Activated CD4-positive, alpha-beta T cell treated with anti-CD3 and anti-CD28 coated beads for 36 hours (primary cell): ENCODE measurements around the gene LHFPL2. TPM values are rescaled to one million over a fixed set of nuclear protein-coding genes. Genes with fewer than 3 reads are reported as not detected.
"Not testable (repeated sequence)": the region's sequence is repeated elsewhere in the genome, so short reads cannot be mapped to it uniquely, and the experiment has no call there.

Experiments used
- ATAC-seq: fragments of 200-7000 bp; cut with Tn5 transposase; one replicate; pipeline ENCODE4 v1.10.0; 2021; ENCODE audit warnings: mild to moderate bottlenecking, moderate library complexity
- CTCF ChIA-PET: fragments of 350-600 bp; sonication (Branson Sonifier 250); formaldehyde crosslinking; loops from one replicate; lab custom pipeline; 2021; ENCODE audit warnings: antibody characterized with exemption; lab: Charles Lee
- POLR2A ChIA-PET: fragments of 350-600 bp; sonication (Branson Sonifier 250); formaldehyde crosslinking; loops from one replicate; lab custom pipeline; 2021; ENCODE audit warnings: antibody characterized with exemption, inconsistent platforms; lab: Charles Lee
- DNase-seq: peaks from one replicate; pipeline ENCODE4 v3.0.0-alpha.2; 2020
- H3K27ac Mint-ChIP-seq: one replicate; pipeline ENCODE4 v1.8.0; 2021; ENCODE audit warnings: mixed read lengths
- H3K27me3 Mint-ChIP-seq: one replicate; pipeline ENCODE4 v1.8.0; 2021; ENCODE audit warnings: mixed read lengths
- H3K36me3 Mint-ChIP-seq: one replicate; pipeline ENCODE4 v1.8.0; 2021; ENCODE audit warnings: low read depth, mixed read lengths
- H3K4me1 Mint-ChIP-seq: one replicate; pipeline ENCODE4 v1.8.0; 2021; ENCODE audit warnings: mixed read lengths
- H3K4me3 Mint-ChIP-seq: one replicate; pipeline ENCODE4 v1.8.0; 2021; ENCODE audit warnings: mild to moderate bottlenecking, moderate library complexity, mixed read lengths
- H3K9me3 Mint-ChIP-seq: one replicate; pipeline ENCODE4 v1.8.0; 2021; ENCODE audit warnings: low read depth, mixed read lengths
- intact Hi-C, 2 experiments: fragments of 100-400 bp; cut with DNase I in 1 of 2; cut with micrococcal nuclease in 1 of 2; formaldehyde crosslinking; loops; one replicate each; pipeline versions ENCODE4 v1.14.2 to v1.15.1; 2022 to 2024; cut with DNase I, micrococcal nuclease
- total RNA-seq, 2 experiments: library from RNA; stranded (reverse); gene quantifications; one replicate each; pipeline ENCODE4 v1.2.3, GENCODE V29; 2021

Gene LHFPL2
- total RNA-seq, 2 experiments from 2014 or later = 0.14 to 0.21 TPM

DNA sequence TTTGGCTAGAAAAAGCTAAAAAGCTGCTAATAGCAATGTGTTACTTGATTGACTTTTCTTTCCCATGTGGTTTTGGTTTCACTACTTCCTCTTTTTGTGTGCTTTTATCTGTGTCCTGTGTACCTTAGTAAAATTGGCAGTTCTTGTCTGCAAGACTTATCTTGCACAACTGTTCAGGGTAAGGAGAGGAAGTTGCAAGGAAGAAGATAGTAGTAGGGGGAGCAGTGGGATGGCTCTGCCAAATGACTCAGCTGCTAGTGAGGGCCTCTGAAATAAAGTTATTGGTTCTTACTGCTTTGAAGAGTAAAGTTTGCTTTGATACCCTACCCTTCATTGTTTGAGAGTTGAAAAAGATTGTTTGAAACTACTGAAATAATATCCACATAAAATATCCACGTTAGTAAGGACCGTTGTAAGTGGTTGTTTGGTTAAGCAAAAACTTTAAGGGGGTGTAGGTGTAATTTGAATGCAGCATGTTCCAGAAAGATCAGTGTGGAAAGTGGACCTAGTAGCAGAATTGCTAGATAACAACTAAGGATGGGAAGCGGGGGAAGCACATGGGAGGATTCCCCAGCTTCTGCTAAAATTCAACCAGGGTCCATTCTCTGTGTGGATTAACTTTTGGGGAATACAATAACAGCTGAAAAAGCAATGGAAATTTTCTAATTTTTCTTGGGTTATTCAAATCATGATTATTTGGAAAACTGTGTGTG is 164.6 kb downstream of the LHFPL2 start:
- no peak for ATAC-seq

DNA sequence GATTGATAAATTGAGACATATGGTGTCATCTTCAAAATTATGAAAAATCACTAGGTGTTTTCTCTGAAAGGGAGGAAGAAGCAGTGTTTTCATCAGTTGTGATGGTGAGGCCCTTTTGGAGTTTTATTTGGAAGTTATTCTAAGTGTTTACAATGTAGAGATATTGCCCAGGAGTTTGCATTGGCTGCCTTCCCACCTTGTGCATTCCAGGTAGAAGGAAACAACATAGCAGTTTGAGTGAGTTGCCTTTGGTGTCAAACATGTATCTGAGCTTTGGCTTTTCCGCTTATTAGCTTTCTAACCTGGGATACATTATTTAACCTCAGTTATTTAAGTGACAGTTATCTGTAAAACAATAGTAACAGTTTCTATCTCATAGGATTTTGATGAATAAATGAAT is 165.6 kb downstream of the LHFPL2 start:
- Mint-ChIP-seq H3K36me3 (peaks cover 2% of the 10 kb centered on the region), H3K9me3 (no peaks in the 10 kb centered on the region), H3K4me1 (peaks cover 10% of the 10 kb centered on the region), H3K4me3 (no peak overlapping the region), H3K27me3 (no peaks in the 10 kb centered on the region), H3K27ac (no peak overlapping the region)
- DNase-seq (no peak), ATAC-seq (no peak)
- intact Hi-C loops = no loop called here
- ChIA-PET POLR2A (no interaction called here), CTCF (interaction anchor here (1.1 kb wide), 1 partner anchor 58 kb away, joined by 3 read pairs; no protein-coding TSS in a partner anchor)

More for the DNA sequence above, 164.6 kb downstream of the LHFPL2 start:
- Mint-ChIP-seq H3K27ac (no peak overlapping the region), H3K27me3 (no peaks in the 10 kb centered on the region), H3K9me3 (no peaks in the 10 kb centered on the region), H3K4me1 (peaks cover 10% of the 10 kb centered on the region), H3K4me3 (no peak overlapping the region), H3K36me3 (peaks cover 2% of the 10 kb centered on the region)
- intact Hi-C loops = no loop called here
- no peak for DNase-seq
- CTCF ChIA-PET = interaction anchor here (1.1 to 2.7 kb wide), 2 partner anchors 17 to 59 kb away, joined by 3 to 7 read pairs; no protein-coding TSS in a partner anchor
- POLR2A ChIA-PET = no interaction called here

DNA sequence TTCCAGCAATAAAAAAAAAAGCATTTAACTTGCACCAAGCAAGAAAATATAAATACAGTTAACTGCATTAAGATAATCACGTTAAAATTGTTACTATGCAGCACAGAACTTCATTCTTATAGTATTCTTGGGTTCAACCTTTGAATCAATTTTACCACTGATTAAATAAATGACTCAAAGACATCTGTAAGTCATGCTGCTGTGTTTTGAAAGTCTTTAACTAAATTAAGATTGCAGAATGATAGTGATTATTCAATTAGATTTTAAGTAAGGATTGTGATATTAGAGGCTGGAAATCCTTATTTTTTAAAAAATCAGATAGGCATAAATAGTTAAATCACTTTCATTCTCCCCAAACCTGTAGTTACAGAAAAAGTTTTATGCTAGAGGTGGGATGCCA is 171.8 kb downstream of the LHFPL2 start:
- H3K4me3 Mint-ChIP-seq = no peak overlapping the region
- no peaks in the 10 kb centered on the region for H3K4me1 Mint-ChIP-seq
- no peak overlapping the region for H3K27ac Mint-ChIP-seq
- H3K9me3 Mint-ChIP-seq = no peaks in the 10 kb centered on the region
- no peak for DNase-seq
- H3K27me3 Mint-ChIP-seq = no peaks in the 10 kb centered on the region
- ChIA-PET CTCF (interaction anchor here (0.6 to 1.8 kb wide), 2 partner anchors 10 to 57 kb away, joined by 3 to 9 read pairs; no protein-coding TSS in a partner anchor), POLR2A (no interaction called here)
- peaks cover 2% of the 10 kb centered on the region for H3K36me3 Mint-ChIP-seq
- intact Hi-C loops = no loop called here
- no peak for ATAC-seq

DNA sequence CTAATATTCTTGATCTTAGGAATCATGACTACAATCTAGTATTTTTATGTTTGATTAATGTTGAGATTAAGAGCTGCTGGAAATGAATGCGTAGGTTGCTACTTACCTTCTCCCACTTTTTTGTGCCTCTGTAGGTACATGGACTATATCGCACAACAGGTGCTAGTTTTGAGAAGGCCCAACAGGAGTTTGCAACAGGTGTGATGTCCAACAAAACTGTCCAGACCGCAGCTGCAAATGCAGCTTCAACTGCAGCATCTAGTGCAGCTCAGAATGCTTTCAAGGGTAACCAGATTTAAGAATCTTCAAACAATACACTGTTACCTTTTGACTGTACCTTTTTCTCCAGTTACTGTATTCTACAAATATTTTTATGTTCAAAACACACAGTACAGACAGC is 173.2 kb downstream of the LHFPL2 start:
- Mint-ChIP-seq H3K4me1 (no peaks in the 10 kb centered on the region), H3K27ac (no peak overlapping the region), H3K27me3 (no peaks in the 10 kb centered on the region), H3K9me3 (no peaks in the 10 kb centered on the region), H3K36me3 (peaks cover 2% of the 10 kb centered on the region), H3K4me3 (no peak overlapping the region)
- POLR2A ChIA-PET = no interaction called here
- DNase-seq (no peak), ATAC-seq (no peak)
- intact Hi-C loops = no loop called here
- CTCF ChIA-PET = interaction anchor here (1.8 kb wide), 1 partner anchor 9 kb away, joined by 9 read pairs; no protein-coding TSS in a partner anchor

DNA sequence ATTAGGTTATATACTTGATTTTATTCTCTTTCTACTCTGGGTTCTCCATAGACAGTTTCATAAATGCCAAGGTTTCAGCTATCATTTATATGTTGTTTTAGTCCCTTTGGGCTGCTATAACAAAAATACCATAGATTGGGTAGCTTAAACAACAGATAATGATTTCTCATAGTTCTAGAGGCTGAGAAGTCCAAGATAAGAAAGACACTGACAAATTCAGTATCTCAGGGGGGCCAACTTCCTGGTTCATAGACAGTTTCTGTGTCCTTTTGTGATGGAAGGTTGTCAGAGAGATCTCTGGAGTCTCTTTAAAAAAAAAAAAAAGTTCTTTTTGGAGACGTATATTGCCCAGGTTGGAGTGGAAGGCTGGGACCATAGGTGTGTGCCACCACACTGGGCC is 174.8 kb downstream of the LHFPL2 start:
- Mint-ChIP-seq H3K9me3 (no peaks in the 10 kb centered on the region), H3K4me3 (no peak overlapping the region), H3K4me1 (no peaks in the 10 kb centered on the region), H3K36me3 (no peaks in the 10 kb centered on the region), H3K27me3 (no peaks in the 10 kb centered on the region), H3K27ac (no peak overlapping the region)
- ChIA-PET CTCF (interaction anchor here (0.6 kb wide), 1 partner anchor 170 kb away, joined by 4 read pairs; no protein-coding TSS in a partner anchor), POLR2A (no interaction called here)
- no peak for DNase-seq
- ATAC-seq = no peak
- intact Hi-C loops = no loop called here

DNA sequence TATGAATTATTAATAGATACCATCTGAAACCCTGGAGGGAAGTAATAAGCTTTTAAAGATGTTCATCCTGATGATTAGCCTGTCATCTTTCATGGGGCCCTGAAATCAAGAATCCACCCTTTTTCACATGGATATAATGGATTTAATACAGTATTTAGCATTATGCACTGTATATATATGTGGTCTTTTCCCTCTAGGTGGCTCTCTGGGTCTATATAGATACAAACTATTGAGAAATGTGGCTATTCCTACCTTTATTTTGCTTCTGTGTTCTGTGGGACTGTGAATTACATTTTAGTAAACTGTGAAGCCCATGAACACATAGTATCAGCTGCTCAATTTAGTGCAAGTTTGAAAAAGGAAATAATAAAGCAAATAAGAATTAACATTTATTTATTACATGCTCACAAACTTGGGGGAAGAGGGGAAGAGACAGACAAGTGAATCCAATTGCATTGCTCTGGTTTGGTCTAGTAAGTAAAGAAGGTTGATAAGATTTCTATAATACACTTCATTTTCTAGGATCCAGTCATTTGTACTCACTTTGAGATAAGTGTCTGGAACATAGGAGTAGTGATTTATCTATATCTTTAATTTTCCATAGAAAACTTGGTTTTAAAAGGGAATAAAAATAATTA is 176.0 kb downstream of the LHFPL2 start:
- POLR2A ChIA-PET = no interaction called here
- no peaks in the 10 kb centered on the region for H3K4me1 Mint-ChIP-seq
- ATAC-seq = no peak

DNA sequence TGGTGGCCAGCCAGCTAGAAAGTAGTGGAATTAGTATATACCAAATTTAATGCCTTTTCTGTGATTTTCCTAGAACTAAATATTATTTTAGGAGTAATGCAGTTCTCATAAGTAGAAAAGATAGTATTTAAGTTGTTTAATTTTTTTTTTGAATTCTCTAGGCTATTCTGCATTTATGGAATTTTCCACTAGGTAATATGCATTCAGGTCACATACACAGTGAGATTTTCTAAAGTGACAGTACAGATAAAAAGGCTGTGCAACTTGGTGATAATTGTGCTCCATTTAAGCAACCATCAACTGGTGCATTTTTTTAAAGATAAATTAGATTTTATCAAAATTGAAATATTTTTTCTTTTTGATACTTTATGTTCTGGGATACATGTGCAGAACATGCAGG is 176.7 kb downstream of the LHFPL2 start:
- no peak overlapping the region for H3K27ac Mint-ChIP-seq
- POLR2A ChIA-PET = no interaction called here
- intact Hi-C loops = no loop called here
- CTCF ChIA-PET = interaction anchor here (0.6 to 0.7 kb wide), 2 partner anchors 454 to 615 kb away, joined by 4 to 5 read pairs; no protein-coding TSS in a partner anchor
- peaks cover 2% of the 10 kb centered on the region for H3K36me3 Mint-ChIP-seq
- no peak overlapping the region for H3K4me3 Mint-ChIP-seq
- H3K27me3 Mint-ChIP-seq = no peaks in the 10 kb centered on the region
- no peaks in the 10 kb centered on the region for H3K4me1 Mint-ChIP-seq
- H3K9me3 Mint-ChIP-seq = no peaks in the 10 kb centered on the region
- no peak for DNase-seq
- no peak for ATAC-seq

More for the DNA sequence above, 176.0 kb downstream of the LHFPL2 start:
- CTCF ChIA-PET = no interaction called here
- no peak overlapping the region for H3K4me3 Mint-ChIP-seq
- no peak for DNase-seq
- no peaks in the 10 kb centered on the region for H3K9me3 Mint-ChIP-seq
- intact Hi-C loops = no loop called here
- no peak overlapping the region for H3K27ac Mint-ChIP-seq
- no peaks in the 10 kb centered on the region for H3K27me3 Mint-ChIP-seq
- H3K36me3 Mint-ChIP-seq = peaks cover 2% of the 10 kb centered on the region

DNA sequence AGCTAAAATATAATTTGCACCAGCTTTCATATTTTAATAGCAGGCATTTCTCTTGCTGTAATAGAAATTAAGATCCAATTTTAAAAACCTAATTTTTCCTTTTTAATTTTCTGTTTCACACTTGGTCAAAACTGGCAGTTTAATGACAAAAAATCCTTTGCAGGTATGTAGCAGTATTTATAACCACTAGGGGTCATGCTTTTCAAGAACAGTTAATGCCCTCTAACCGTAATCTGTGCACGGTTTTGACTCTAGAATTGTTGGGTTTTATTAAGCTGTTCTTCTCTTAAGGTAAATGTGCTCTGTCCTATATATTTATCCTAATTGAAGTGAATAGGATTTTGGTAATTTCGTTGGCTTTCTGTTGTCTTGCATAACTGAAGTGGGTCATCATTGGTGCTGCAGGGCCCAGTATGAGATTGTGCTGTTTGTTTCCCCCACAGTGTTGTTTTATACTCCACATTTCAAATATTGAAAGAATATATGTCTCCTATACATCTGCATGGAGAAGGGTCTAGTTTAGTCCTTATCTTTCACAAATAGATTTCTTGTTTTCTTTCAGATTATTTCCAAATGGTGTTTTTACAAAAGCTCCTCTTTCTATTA is 180.7 kb downstream of the LHFPL2 start:
- no peak overlapping the region for H3K27ac Mint-ChIP-seq
- ChIA-PET CTCF (interaction anchor here (0.6 to 2.8 kb wide), 7 partner anchors 8 to 984 kb away, joined by 3 to 9 read pairs (median 3); no protein-coding TSS in a partner anchor), POLR2A (no interaction called here)

DNA sequence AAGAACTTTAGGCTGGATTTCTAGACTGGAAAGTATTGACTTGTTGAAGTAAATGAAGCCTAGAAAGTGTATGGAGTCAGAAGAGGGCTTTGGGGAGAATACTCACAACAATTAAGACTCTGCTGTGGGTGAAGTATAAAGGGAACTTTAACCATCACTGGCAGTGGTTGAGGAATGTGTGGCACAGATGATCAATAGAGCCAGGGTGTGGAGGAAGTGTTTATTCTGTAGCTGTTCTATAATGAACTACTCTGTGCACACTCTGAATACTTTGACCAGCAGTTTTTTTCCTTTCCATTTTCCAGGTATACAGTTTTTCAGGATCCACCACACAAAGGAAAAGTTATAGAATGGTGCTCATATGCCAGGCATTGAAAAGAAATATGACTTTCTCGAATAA is 181.4 kb downstream of the LHFPL2 start:
- Mint-ChIP-seq H3K9me3 (no peaks in the 10 kb centered on the region), H3K27ac (no peak overlapping the region), H3K27me3 (no peaks in the 10 kb centered on the region), H3K4me3 (no peak overlapping the region), H3K36me3 (peaks cover 14% of the 10 kb centered on the region), H3K4me1 (no peaks in the 10 kb centered on the region)
- POLR2A ChIA-PET = no interaction called here
- DNase-seq = no peak
- ATAC-seq = no peak
- CTCF ChIA-PET = interaction anchor here (0.6 to 2.8 kb wide), 6 partner anchors 9 to 434 kb away, joined by 3 to 9 read pairs (median 4); no protein-coding TSS in a partner anchor
- intact Hi-C loops = no loop called here

More for the DNA sequence above, 180.7 kb downstream of the LHFPL2 start:
- Mint-ChIP-seq H3K27me3 (no peaks in the 10 kb centered on the region), H3K4me3 (no peak overlapping the region), H3K9me3 (no peaks in the 10 kb centered on the region), H3K36me3 (peaks cover 14% of the 10 kb centered on the region), H3K4me1 (no peaks in the 10 kb centered on the region)
- ATAC-seq = no peak
- intact Hi-C loops = no loop called here
- DNase-seq = no peak

DNA sequence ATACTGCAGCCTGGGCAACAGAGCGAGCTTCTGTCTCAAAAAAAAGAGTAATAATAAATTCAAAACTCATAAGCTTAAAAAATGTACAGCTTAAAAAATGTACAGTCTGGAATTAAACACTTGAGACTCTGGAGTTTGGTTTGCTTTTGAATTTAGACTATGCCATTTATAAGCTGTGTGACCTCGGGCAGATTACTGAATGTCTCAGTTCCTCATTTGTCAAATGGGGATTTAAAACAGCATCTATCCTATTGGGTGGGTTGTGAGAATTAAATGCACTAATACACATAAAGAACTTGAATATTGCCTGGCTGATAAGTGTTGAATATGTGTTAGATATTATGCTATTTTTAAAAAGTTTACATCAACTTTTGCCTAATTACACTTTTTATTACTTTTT is 189.7 kb downstream of the LHFPL2 start:
- Mint-ChIP-seq H3K4me3 (no peak overlapping the region), H3K36me3 (peaks cover 32% of the 10 kb centered on the region), H3K27ac (no peak overlapping the region), H3K4me1 (peaks cover 5% of the 10 kb centered on the region), H3K9me3 (peaks cover 2% of the 10 kb centered on the region), H3K27me3 (no peaks in the 10 kb centered on the region)
- ChIA-PET POLR2A (no interaction called here), CTCF (interaction anchor here (0.8 to 0.9 kb wide), 2 partner anchors 9 to 190 kb away, joined by 3 to 4 read pairs; no protein-coding TSS in a partner anchor)
- ATAC-seq = no peak
- intact Hi-C loops = no loop called here
- no peak for DNase-seq

DNA sequence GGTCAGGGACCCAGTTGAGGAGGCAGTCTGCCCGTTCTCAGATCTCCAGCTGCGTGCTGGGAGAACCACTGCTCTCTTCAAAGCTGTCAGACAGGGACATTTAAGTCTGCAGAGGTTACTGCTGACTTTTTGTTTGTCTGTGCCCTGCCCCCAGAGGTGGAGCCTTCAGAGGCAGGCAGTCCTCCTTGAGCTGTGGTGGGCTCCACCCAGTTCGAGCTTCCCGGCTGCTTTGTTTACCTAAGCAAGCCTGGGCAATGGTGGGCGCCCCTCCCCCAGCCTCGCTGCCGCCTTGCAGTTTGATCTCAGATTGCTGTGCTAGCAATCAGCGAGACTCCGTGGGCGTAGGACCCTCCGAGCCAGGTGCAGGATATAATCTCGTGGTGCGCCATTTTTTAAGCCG is 191.1 kb downstream of the LHFPL2 start:
- DNase-seq, ATAC-seq, H3K27me3 Mint-ChIP-seq, intact Hi-C loops, H3K4me3 Mint-ChIP-seq, H3K4me1 Mint-ChIP-seq, POLR2A ChIA-PET, H3K9me3 Mint-ChIP-seq, CTCF ChIA-PET, H3K27ac Mint-ChIP-seq: not testable (repeated sequence)
- H3K36me3 Mint-ChIP-seq = peaks cover 28% of the 10 kb centered on the region
